NT2/D1 (cell line): ENCODE data around the gene NCAPG2.

ENCODE experiments used
- DNase-seq: peaks from one replicate; pipeline ENCODE4 v3.0.0-alpha.2; 2011; ENCODE audit warnings: low read depth, low spot score
- H3K27me3 ChIP-seq: 2 replicates; pipeline ENCODE4 v1.6.0; 2011; ENCODE audit warnings: mild to moderate bottlenecking; ENCODE audit not compliant: insufficient read length, insufficient read depth
- H3K36me3 ChIP-seq: 2 replicates; pipeline ENCODE4 v1.6.1; 2011; ENCODE audit warnings: mild to moderate bottlenecking, low read length, mixed read lengths; ENCODE audit not compliant: insufficient read depth, insufficient read length
- H3K4me1 ChIP-seq: 2 replicates; pipeline ENCODE4 v1.5.1; 2011; ENCODE audit not compliant: insufficient read depth, insufficient read length
- H3K4me3 ChIP-seq: 2 replicates; pipeline ENCODE4 v1.5.1; 2011; ENCODE audit warnings: low read depth; ENCODE audit not compliant: insufficient read length
- H3K9ac ChIP-seq: 2 replicates; pipeline ENCODE4 v1.6.0; 2011; ENCODE audit warnings: low read depth; ENCODE audit not compliant: insufficient read length
- H3K9me3 ChIP-seq: 2 replicates; pipeline ENCODE4 v1.5.1; 2011; ENCODE audit warnings: mild to moderate bottlenecking, low read length; ENCODE audit not compliant: insufficient read depth
- SUZ12 ChIP-seq: IDR thresholded peaks from 2 replicates; pipeline ENCODE4 v1.6.1; 2011; ENCODE audit not compliant: insufficient read length, insufficient read depth; ENCODE audit errors: extremely low read depth
- YY1 ChIP-seq: IDR thresholded peaks from 2 replicates; pipeline ENCODE4 v1.6.1; 2011; ENCODE audit not compliant: insufficient read length, insufficient read depth
- ZNF274 ChIP-seq: IDR thresholded peaks from 2 replicates; pipeline ENCODE4 v1.6.1; 2011; ENCODE audit warnings: mild to moderate bottlenecking, low read depth, low read length

The NCAPG2 gene

DNA sequence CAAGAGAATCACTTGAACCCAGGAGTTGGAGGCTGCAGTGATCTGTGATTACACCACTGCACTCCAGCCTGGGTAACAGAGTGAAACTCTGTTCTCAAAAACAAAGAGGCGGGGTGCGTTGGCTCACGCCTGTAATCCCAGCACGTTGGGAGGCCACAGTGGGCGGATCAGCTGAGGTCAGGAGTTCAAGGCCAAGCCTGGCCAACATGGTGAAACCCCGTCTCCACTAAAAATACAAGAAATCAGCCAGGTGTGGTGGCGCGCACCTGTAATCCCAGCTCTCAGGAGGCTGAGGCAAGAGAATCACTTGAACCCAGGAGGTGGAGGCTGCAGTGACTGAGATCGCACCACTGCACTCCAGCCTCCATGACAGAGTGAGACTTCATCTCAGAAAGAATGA lies 42.4 kb upstream of the NCAPG2 start:
- no peaks in the 10 kb centered on the region for H3K4me1 ChIP-seq
- no peaks in the 10 kb centered on the region for H3K27me3 ChIP-seq
- no peak overlapping the region for H3K9ac ChIP-seq
- H3K9me3 ChIP-seq: no peaks in the 10 kb centered on the region
- no peak for TF ChIP-seq ZNF274
- no peak for TF ChIP-seq YY1
- no peak for TF ChIP-seq SUZ12
- peaks cover 39% of the 10 kb centered on the region for H3K36me3 ChIP-seq
- DNase-seq: no peak
- no peak overlapping the region for H3K4me3 ChIP-seq

DNA sequence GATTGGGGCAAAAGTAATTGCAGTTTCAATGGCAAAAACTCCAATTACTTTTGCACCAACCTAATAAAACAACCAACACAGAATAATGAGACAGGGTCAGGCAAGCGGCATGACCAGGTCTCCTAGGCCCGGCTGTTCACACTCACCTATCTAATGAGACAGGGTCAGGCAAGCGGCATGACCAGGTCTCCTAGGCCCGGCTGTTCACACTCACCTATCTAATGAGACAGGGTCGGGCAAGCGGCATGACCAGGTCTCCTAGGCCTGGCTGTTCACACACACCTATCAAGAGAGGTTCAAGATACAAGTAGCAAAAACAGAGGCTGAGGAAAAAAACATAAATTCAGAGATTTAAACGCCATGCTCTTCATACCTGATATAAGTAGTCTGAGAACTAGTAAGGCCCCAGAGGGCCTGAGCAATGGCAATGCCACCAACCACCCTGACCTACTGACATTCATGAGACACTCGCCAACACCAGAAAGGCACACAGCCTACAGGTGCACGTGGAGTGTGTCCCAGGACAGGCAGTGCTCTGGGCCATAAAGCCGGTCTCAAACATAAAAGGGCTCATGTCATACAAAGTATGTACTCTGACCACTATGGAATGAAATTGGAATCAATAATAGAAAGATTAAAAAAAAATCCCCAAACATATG lies 40.6 kb upstream of the NCAPG2 start:
- peaks cover 2% of the 10 kb centered on the region for H3K4me1 ChIP-seq
- TF ChIP-seq SUZ12 (no peak), YY1 (no peak), ZNF274 (no peak)
- H3K4me3 ChIP-seq: no peak overlapping the region
- H3K36me3 ChIP-seq: peaks cover 52% of the 10 kb centered on the region
- H3K9ac ChIP-seq: no peak overlapping the region
- no peaks in the 10 kb centered on the region for H3K27me3 ChIP-seq
- DNase-seq: no peak
- H3K9me3 ChIP-seq: no peaks in the 10 kb centered on the region

DNA sequence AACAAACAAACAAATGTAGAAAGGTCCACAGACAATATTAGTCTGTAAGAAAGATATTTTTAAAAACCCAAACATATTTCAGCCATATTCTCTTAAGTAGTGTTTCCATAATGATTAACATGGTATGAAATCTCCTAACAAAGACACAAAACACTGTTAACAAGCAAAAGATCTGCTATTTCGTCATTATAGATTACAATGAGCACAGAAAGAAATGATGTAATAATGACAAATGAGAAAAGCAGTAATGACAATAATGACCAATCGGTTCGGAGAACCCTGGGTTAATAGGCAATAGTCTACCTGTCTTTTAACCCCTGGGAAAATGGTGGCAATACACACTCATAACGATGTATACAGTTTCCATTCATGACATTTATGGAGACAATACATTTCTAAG lies 39.5 kb upstream of the NCAPG2 start:
- no peaks in the 10 kb centered on the region for H3K9me3 ChIP-seq
- no peak overlapping the region for H3K4me3 ChIP-seq
- peaks cover 56% of the 10 kb centered on the region for H3K36me3 ChIP-seq
- peaks cover 3% of the 10 kb centered on the region for H3K4me1 ChIP-seq
- DNase-seq: no peak
- H3K9ac ChIP-seq: no peak overlapping the region
- TF ChIP-seq ZNF274 (no peak), YY1 (no peak), SUZ12 (no peak)
- no peaks in the 10 kb centered on the region for H3K27me3 ChIP-seq

DNA sequence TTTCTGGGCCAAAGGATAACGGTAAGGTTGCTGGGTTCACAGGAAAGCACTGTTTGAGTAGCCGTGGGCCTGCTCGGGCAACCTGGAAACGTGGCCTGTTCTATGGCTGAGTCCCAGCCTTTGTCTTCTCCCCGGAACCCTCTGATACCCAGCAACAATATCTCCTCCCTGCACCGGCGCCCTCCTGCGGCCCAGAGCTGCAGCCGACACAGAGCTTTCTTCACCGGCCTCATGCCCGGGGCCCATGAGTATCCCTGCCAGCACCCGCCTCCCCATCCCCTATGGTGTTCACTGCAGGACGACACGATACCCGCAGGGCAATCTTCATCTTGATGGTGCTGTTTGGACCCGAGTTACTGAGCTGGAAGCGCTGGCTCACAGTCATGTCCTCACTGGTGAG lies 38.6 kb upstream of the NCAPG2 start:
- peaks cover 60% of the 10 kb centered on the region for H3K36me3 ChIP-seq

DNA sequence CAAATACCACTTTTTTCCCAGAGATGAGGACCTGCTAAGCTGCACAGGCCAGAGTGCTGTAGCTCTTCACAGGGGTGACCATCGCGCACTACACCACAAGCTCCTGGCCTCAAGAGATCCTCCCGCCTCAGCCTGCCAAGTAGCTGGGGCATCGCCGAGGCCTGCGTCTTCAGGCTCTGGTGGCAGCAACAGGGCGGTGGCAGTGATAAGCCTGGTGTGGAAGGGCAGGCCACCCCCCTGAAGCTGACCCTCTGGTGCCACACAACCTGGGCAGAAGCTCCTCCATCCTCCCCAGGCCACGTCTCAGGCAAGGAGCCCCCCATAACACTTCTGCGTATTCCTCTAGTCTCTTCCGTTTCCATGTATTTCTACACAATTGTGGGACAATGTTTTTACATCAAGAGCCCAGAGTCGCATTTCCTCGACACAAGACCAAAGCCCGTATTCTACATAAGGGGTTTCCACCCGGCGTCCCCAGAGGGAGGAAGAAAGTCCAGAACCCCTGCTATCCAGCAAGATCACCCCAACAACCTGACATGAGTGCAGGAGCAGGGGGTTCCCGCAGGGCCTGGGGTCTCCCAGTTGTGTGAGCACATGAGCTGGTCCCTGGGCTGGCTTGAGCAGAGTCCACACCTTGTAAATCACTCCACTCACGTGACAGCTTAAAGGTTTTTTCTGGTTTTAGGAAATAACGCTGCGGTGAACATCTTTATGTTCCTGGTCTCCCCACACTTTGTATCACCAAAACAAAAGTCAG lies 37.6 kb upstream of the NCAPG2 start:
- DNase-seq: no peak
- Histone ChIP-seq H3K4me1 (peaks cover 3% of the 10 kb centered on the region), H3K4me3 (no peak overlapping the region), H3K9me3 (no peaks in the 10 kb centered on the region), H3K9ac (no peak overlapping the region), H3K27me3 (no peaks in the 10 kb centered on the region), H3K36me3 (peaks cover 63% of the 10 kb centered on the region)
- TF ChIP-seq YY1 (no peak), SUZ12 (no peak), ZNF274 (no peak)

More for the DNA sequence above, 38.6 kb upstream of the NCAPG2 start:
- DNase-seq: no peak
- Histone ChIP-seq H3K27me3 (no peaks in the 10 kb centered on the region), H3K9ac (no peak overlapping the region), H3K4me1 (peaks cover 3% of the 10 kb centered on the region), H3K4me3 (no peak overlapping the region), H3K9me3 (no peaks in the 10 kb centered on the region)
- TF ChIP-seq ZNF274: no peak
- no peak for TF ChIP-seq SUZ12
- no peak for TF ChIP-seq YY1

DNA sequence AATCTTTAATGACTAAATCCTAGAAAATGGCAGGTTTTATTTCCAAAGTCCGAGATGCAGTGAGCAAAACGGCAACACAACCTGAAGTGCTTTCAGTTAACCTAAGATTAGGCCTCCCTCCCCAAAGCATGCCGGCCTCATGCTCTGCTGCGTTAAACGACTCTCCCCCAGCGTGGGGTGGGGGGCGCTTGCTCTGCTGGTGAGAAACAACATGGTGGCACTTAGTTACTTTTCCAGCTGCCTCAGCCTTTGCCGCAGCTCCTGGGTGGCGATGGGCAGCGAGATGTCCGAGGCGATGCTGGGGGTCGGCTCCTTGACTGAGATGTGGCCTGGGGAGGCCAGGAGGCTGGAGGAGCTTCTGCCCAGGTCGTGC lies 36.7 kb upstream of the NCAPG2 start:
- no peak for TF ChIP-seq YY1
- TF ChIP-seq SUZ12: no peak
- no peak for TF ChIP-seq ZNF274
- no peaks in the 10 kb centered on the region for H3K27me3 ChIP-seq
- peaks cover 70% of the 10 kb centered on the region for H3K36me3 ChIP-seq
- no peak overlapping the region for H3K4me3 ChIP-seq
- H3K9me3 ChIP-seq: no peaks in the 10 kb centered on the region
- peaks cover 3% of the 10 kb centered on the region for H3K4me1 ChIP-seq
- H3K9ac ChIP-seq: no peak overlapping the region
- DNase-seq: no peak

DNA sequence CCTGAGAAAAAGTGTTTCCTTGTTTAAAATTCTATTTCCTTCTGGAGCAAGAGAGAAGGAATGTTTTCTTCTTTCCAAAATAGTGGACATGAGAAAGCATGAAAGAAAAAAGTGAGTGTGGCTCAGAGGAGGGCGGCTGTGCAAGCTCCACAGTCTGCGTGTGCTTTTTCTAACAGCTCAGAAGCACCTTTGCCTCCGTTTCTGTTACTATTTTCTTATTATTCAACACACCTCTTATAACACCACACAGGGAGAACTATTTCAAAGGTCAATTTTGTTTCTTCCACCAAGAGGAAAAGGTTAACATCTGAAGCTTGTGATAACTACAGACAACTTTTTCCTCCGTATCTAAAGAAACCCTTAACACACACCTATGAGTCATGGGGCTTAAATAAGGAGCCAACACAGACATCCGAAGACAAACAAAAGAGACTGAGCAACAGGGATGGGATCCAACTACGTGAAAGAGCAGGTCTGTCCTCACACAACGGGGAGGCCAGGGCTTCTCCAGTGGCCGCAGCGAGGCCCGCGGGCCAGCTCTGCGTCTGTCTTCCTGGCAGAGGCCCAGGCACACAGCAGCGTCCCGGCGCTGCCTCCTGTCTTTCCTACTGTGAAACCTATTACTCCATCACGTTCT lies 36.2 kb upstream of the NCAPG2 start:
- no peak for DNase-seq

More for the DNA sequence above, 36.2 kb upstream of the NCAPG2 start:
- H3K4me1 ChIP-seq: peaks cover 3% of the 10 kb centered on the region
- no peaks in the 10 kb centered on the region for H3K9me3 ChIP-seq
- no peak overlapping the region for H3K9ac ChIP-seq
- H3K36me3 ChIP-seq: peaks cover 72% of the 10 kb centered on the region
- TF ChIP-seq YY1 (no peak), SUZ12 (no peak)
- no peak overlapping the region for H3K4me3 ChIP-seq
- H3K27me3 ChIP-seq: no peaks in the 10 kb centered on the region
